Neuronal stem cell (in vitro differentiated cells): ENCODE results near the gene FGFR3.

ENCODE experiments used
- DNase-seq: peaks from one replicate; pipeline ENCODE4 v3.0.0-alpha.2; 2013; ENCODE audit warnings: low spot score
- H2AFZ ChIP-seq: one replicate; pipeline ENCODE4 v1.6.1; 2013; ENCODE audit warnings: mild to moderate bottlenecking, low read length, inconsistent platforms
- H2AK5ac ChIP-seq: 2 replicates; pipeline ENCODE4 v1.6.1; 2013; ENCODE audit warnings: low read depth, mild to moderate bottlenecking, inconsistent platforms, low read length, moderate library complexity, mixed read lengths
- H2BK120ac ChIP-seq: 2 replicates; pipeline ENCODE4 v1.6.1; 2013; ENCODE audit warnings: low read depth, mild to moderate bottlenecking, inconsistent platforms, low read length, moderate library complexity, mixed read lengths
- H2BK12ac ChIP-seq: one replicate; pipeline ENCODE4 v1.6.1; 2013; ENCODE audit warnings: low read length, inconsistent platforms
- H2BK15ac ChIP-seq: 2 replicates; pipeline ENCODE4 v1.6.1; 2013; ENCODE audit warnings: mild to moderate bottlenecking, low read length, inconsistent platforms, mixed read lengths
- H2BK5ac ChIP-seq: one replicate; pipeline ENCODE4 v1.6.1; 2013; ENCODE audit warnings: inconsistent platforms, mild to moderate bottlenecking, low read length, moderate library complexity
- H3K14ac ChIP-seq: one replicate; pipeline ENCODE4 v1.6.1; 2013; ENCODE audit warnings: low read length, inconsistent platforms
- H3K18ac ChIP-seq: 2 replicates; pipeline ENCODE4 v1.6.1; 2013; ENCODE audit warnings: low read length, inconsistent platforms
- H3K23ac ChIP-seq: 2 replicates; pipeline ENCODE4 v1.6.1; 2013; ENCODE audit warnings: low read depth, mild to moderate bottlenecking, mixed read lengths, low read length, inconsistent platforms; ENCODE audit not compliant: poor library complexity
- H3K27ac ChIP-seq: replicated peaks from 3 replicates; pipeline ENCODE4 v1.5.1; 2013; ENCODE audit warnings: low read length, inconsistent platforms
- H3K27me3 ChIP-seq, 3 experiments: 2 replicates each; pipeline ENCODE4 v1.6.1; 2013; ENCODE audit warnings: low read length in 3 of 3, mild to moderate bottlenecking in 2 of 3, inconsistent platforms in 1 of 3, low read depth in 1 of 3, mixed read lengths in 1 of 3, moderate library complexity in 1 of 3; ENCODE audit not compliant: control insufficient read depth in 3 of 3, insufficient read depth in 3 of 3
- H3K36me3 ChIP-seq, 2 donors: replicated peaks in 1 of 2; 2 replicates each; pipeline ENCODE4 v1.6.1; 2013; ENCODE audit warnings: low read length in 2 of 2; ENCODE audit not compliant: control insufficient read depth in 2 of 2, insufficient read depth in 2 of 2
- H3K4ac ChIP-seq: 2 replicates; pipeline ENCODE4 v1.6.1; 2013; ENCODE audit warnings: inconsistent platforms, mild to moderate bottlenecking, low read length, moderate library complexity
- H3K4me1 ChIP-seq, 2 donors: 1 replicate in 1 of 2; 2 replicates in 1 of 2; pipeline ENCODE4 v1.6.1; 2013; ENCODE audit warnings: low read length in 2 of 2, low read depth in 1 of 2; ENCODE audit not compliant: control insufficient read depth in 2 of 2, insufficient read depth in 1 of 2
- H3K4me2 ChIP-seq: one replicate; pipeline ENCODE4 v1.6.1; 2013; ENCODE audit warnings: mild to moderate bottlenecking, low read length, inconsistent platforms; ENCODE audit not compliant: insufficient read depth, poor library complexity, severe bottlenecking
- H3K4me3 ChIP-seq, 2 donors: 2 replicates each; pipeline ENCODE4 v1.5.1; 2013; ENCODE audit warnings: low read length in 2 of 2, mild to moderate bottlenecking in 2 of 2, inconsistent platforms in 1 of 2, moderate library complexity in 1 of 2
- H3K79me1 ChIP-seq: one replicate; pipeline ENCODE4 v1.6.1; 2013; ENCODE audit warnings: low read depth, mild to moderate bottlenecking, inconsistent platforms, low read length, moderate library complexity
- H3K9ac ChIP-seq: one replicate; pipeline ENCODE4 v1.6.1; 2013; ENCODE audit warnings: mild to moderate bottlenecking, low read depth, low read length, inconsistent platforms; ENCODE audit not compliant: poor library complexity
- H3K9me3 ChIP-seq, 2 donors: replicated peaks in 1 of 2; 2 replicates each; pipeline versions ENCODE3 to v1.6.1; 2013; ENCODE audit warnings: low read length in 2 of 2, mild to moderate bottlenecking in 2 of 2, inconsistent platforms in 1 of 2, low read depth in 1 of 2, mixed read lengths in 1 of 2, moderate library complexity in 1 of 2; ENCODE audit not compliant: control insufficient read depth in 2 of 2, insufficient read depth in 1 of 2
- H4K8ac ChIP-seq: one replicate; pipeline ENCODE4 v1.6.1; 2013; ENCODE audit warnings: low read depth, mild to moderate bottlenecking, inconsistent platforms, low read length, moderate library complexity
- H4K91ac ChIP-seq: one replicate; pipeline ENCODE4 v1.6.1; 2013; ENCODE audit warnings: low read length, low read depth, mild to moderate bottlenecking, inconsistent platforms; ENCODE audit not compliant: poor library complexity
- WGBS, 2 donors: extraction: QIAGEN DNeasy Blood & Tissue Kit; methylation state at CpG; one replicate each; pipeline ENCODE4 v1.1.7; 2013; ENCODE audit warnings: missing lambda C conversion rate in 2 of 2, mixed read lengths in 1 of 2; ENCODE audit not compliant: insufficient read length in 2 of 2, insufficient replicate concordance in 1 of 2; ENCODE audit errors: extremely low coverage in 2 of 2; 5-methylcytosine and 5-hydroxymethylcytosine counted together

FGFR3 gene

DNA sequence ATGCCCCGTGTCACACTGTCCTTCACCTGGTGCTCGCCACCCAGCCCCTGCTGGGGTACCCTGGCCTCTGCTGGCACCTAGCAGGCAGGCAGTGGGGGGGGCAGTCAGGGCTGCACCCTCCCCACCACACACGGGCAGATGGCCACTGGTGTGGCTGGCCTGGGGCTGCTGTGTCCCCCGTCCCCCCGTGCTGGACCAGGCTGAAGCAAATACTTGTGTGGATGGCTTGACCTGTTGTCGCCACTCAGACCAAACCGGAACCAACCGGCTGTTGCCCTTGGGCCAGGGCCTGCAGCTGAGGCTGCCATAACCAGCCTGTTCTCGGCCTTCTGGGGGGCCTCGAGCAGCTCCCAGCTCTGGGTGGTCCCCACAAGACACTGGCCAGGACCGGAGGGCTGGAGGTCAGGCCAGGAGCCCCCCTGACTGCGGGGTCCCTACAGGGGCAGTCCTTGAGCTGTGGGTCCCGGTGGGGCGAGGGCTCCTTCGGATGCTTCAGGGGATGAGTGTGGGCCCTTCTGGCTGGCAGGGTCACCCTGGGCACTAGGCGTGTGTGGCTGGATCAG, 4.3 kb downstream of the FGFR3 start:
- H3K36me3 ChIP-seq: peaks cover 0 to 20% of the 10 kb centered on the region in 2 donors
- peaks cover 8 to 30% (median 11%) of the 10 kb centered on the region in 3 experiments for H3K27me3 ChIP-seq
- no peak overlapping the region for H2AFZ ChIP-seq
- no peak overlapping the region for H3K27ac ChIP-seq
- H3K4me2 ChIP-seq: no peak overlapping the region
- peak overlapping the region; percentile 90 for H2AK5ac ChIP-seq
- WGBS, 2 donors: no CpG with 5 or more reads among the region's 16 CpGs
- no peak overlapping the region for H3K4ac ChIP-seq
- peaks cover 9 to 19% of the 10 kb centered on the region in 2 donors for H3K4me1 ChIP-seq
- no peak for DNase-seq
- H2BK5ac ChIP-seq: peak overlapping the region; percentile 75
- H3K14ac ChIP-seq: peak overlapping the region; percentile 82
- H2BK12ac ChIP-seq: peak overlapping the region; percentile 58
- peak overlapping the region; percentile 44 for H3K9ac ChIP-seq
- H3K9me3 ChIP-seq: no peaks in the 10 kb centered on the region
- H3K18ac ChIP-seq: peak overlapping the region; percentile 83
- H3K79me1 ChIP-seq: peaks cover 17% of the 10 kb centered on the region
- no peak overlapping the region for H4K91ac ChIP-seq
- no peak overlapping the region for H2BK120ac ChIP-seq
- peak overlapping the region; percentile 3 for H4K8ac ChIP-seq
- H2BK15ac ChIP-seq: no peak overlapping the region
- H3K4me3 ChIP-seq: no peak overlapping the region
- peak overlapping the region; percentile 85 for H3K23ac ChIP-seq

DNA sequence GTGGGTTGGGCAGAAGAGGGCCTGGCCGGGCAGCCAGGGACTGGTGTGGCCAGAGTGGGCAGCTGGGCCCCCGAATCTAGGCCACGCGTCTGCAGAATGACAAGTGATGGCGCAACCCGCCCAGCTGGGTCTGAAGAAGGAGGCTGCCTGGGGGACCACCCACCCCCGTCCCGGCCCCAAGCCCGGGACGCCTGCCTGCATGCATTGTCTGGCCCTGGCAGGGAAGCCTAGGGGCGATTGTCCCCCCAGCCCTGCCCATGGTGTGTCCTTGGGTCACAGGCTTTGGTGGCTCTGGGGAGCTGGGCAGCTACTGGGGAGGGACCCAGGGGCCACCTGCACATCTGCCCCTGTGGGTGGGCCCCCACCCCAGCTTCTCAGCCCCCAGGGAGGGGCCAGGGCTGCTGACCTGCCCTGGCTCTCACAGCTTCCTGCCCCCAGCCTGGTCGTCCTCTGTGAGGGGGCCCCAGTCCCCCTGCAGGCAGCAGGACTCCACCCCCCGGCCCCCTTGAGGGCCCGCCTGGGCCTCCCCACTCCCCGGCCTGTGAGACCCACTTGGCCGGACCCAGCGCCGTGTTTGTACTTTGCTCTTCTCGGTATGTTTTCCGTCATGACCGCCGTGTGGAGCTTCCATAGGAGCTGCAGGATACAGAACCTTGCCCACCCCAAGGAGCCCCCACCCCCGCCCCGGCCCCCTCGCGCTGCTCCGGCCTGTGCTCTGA, 4.9 kb downstream of the FGFR3 start:
- Histone ChIP-seq H3K4me2 (no peak overlapping the region), H4K8ac (no peak overlapping the region), H3K4ac (no peak overlapping the region), H4K91ac (no peak overlapping the region), H3K4me3 (no peak overlapping the region), H3K27me3 (peaks cover 3 to 26% (median 11%) of the 10 kb centered on the region in 3 experiments), H3K9ac (peak overlapping the region; percentile 21), H2BK15ac (no peak overlapping the region), H2BK120ac (peak overlapping the region; percentile 76), H3K27ac (no peak overlapping the region), H3K18ac (peak overlapping the region; percentile 83), H3K23ac (no peak overlapping the region), H2BK12ac (peak overlapping the region; percentile 58), H3K14ac (no peak overlapping the region), H2BK5ac (peak overlapping the region; percentile 75), H3K4me1 (peaks cover 5 to 17% of the 10 kb centered on the region in 2 donors), H3K79me1 (peaks cover 17% of the 10 kb centered on the region), H2AK5ac (peak overlapping the region; percentile 27), H3K9me3 (no peaks in the 10 kb centered on the region), H2AFZ (no peak overlapping the region), H3K36me3 (peaks cover 0 to 25% of the 10 kb centered on the region in 2 donors)
- no CpG with 5 or more reads among the region's 27 CpGs for WGBS, 2 donors
- DNase-seq: no peak

GRCh38 chr4:1798580-1799386, 5.7 kb downstream of the FGFR3 start:
- Histone ChIP-seq H3K79me1 (peaks cover 16% of the 10 kb centered on the region), H2BK120ac (peak overlapping the region; percentile 76), H2AFZ (no peak overlapping the region), H2BK15ac (no peak overlapping the region), H2BK5ac (no peak overlapping the region), H3K14ac (peak overlapping the region; percentile 38), H3K4me1 (peaks cover 5 to 17% of the 10 kb centered on the region in 2 donors), H3K4me3 (no peak overlapping the region), H3K27ac (no peak overlapping the region), H4K91ac (no peak overlapping the region), H3K23ac (no peak overlapping the region), H3K9ac (no peak overlapping the region), H3K4me2 (no peak overlapping the region), H3K9me3 (no peaks in the 10 kb centered on the region), H2AK5ac (peak overlapping the region; percentile 63), H3K27me3 (peaks cover 3 to 24% (median 10%) of the 10 kb centered on the region in 3 experiments), H3K36me3 (peaks cover 0 to 32% of the 10 kb centered on the region in 2 donors), H4K8ac (no peak overlapping the region), H2BK12ac (no peak overlapping the region), H3K4ac (no peak overlapping the region), H3K18ac (peak overlapping the region; percentile 17)
- no peak for DNase-seq
- WGBS, 2 donors: no CpG with 5 or more reads among the region's 30 CpGs
